HG03439 (cell line): ENCODE results near the gene ABHD17A.

Experiments used
- ATAC-seq: cut with Tn5 transposase; IDR thresholded peaks from one replicate; pipeline ENCODE4 v1.9.1; 2021; ENCODE audit warnings: mild to moderate bottlenecking, moderate library complexity; ENCODE audit not compliant: unreplicated experiment

Gene ABHD17A

DNA sequence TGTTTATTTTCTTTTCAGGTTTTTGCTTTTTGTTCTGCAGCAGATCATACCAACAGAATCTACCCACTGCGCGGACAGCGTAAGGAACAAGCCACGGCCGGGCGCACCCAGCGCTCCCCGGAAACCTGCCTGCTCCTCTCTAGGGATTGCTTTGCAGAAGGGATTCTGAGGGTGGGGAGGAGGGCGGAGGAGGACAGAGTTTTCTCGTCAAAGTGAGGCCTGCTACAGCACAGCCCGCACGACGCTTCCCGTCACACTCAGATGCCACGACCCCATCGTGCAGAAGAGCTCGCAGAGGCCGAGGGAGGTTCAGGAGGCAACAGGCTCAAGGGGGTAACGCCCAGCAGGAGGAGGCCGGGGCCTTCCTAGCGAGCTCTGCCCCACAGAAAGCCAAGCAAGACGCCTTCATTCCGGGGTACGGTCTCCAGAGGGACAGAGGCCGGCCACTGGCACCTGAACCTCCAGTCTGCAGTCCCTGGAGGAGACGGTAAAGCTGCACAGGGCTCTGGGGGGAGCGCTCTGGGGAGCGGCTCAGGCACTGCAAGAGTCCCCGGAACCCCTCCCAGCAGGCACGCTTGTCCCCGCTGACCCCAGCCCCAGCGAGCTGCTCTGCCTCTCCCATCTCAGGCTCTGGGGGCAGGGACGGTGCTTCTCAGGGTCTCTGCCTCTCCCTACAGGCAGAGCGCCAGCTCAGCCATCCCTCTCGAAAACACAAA is 43.9 kb downstream of the ABHD17A start:
- ATAC-seq = no peak

DNA sequence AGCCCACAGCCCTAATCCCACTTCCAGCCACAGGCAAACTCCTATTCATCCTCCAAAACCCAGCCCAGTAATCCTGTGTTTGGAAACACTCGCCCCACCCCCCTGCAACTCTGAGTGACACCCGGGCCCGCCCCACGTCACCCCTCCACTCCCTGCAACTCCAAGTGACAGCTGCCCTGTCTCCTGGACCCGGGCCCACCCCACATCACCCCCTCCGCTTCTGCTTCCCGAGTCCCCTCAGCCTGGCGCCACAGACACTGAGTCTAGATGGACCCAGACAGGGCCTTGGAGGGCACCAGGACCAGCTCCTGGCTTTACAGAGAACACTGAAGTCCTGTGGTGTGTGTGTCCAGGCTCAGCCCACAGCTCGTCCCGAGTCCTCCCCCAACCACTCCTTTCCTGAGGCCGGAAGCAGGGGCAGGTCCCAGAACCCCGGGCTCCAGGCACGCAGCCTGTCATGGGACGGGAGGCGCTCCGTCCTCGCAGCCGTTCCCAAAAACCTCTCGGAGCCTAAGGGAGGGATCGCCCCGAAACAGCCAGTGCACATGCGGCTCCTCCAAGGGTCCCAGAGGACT is 44.7 kb downstream of the ABHD17A start:
- ATAC-seq = no peak

DNA sequence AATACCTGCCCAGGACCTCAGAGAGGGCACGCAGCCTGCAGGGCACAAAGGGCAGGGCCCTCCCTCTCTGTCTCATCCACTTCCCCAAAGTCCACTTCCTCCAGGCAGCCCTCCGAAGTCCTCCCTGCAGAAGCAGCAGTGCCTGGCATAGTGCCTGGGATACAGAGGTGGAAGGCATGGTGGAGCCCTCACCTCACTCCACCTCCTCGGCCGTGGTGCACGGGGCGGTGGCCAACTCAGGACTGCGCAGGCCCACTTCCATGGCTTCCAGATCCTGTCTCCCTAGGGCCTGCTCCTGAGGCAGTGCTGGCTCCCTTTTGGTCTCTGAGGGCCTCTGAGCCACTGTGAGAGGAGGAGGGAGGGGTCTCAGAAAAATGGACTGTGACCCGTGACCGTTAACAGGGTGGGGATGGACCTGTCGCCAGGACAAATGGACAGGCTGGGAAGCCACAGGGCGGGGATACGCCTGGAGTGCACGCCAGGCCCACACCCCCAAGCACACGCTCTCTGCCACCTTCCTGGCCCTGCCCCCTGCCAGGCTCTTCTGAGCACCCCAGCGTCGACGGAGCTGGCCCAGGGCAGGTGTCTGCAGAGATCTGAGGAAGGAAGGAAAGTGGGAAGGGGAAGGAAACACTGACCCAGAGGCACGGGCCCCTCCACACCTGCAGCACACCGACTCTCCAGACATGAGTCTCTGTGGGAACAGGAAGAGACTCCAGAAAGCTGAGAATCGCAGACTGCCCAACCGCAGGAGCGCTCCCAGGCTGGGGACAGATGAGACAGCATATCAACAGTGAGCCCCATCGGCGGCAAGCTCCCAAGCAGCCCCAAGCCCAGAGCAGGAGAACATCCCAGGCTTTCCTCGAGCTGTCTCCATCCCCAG is 45.4 kb downstream of the ABHD17A start:
- ATAC-seq = no peak

DNA sequence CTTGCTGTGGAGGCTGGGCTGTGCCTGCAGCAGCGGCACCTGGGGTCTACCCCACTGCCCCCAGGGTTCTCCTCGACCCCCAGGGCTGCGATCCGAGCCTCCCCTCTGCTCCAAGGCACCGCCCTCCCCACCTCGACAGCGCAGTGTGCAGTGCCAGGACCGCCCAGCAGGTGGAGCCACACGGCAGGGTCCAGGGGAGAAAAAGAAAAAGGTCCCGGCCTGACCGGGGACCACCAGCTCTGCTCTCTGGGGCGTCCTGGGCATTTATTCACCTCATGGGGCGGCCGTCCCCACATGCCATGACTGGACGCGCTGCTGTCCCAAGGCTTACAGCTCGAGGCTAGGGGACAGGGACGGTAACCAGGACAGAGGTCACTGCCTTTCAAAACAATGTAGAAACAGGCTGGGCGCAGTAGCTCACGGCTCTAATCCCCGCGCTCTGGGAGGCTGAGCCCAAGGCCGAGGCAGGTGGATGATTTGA is 47.6 kb downstream of the ABHD17A start:
- no peak for ATAC-seq

DNA sequence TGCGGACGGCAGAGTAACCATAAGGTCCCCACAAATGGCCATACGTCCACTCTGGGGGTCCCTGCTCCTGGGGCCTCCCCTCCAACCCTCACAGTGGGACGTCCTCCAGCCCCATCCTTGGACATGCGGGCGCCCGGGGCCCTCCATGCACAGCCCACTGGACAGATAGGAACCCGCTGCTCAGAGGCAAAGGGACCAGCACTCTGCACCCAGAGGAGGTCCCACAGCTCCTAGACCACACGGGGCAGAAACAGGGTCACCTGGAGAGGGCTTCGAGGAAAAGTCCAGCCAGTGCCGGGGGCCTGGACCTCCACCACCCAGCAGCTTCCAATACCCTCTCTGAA is 48.1 kb downstream of the ABHD17A start:
- ATAC-seq = no peak

DNA sequence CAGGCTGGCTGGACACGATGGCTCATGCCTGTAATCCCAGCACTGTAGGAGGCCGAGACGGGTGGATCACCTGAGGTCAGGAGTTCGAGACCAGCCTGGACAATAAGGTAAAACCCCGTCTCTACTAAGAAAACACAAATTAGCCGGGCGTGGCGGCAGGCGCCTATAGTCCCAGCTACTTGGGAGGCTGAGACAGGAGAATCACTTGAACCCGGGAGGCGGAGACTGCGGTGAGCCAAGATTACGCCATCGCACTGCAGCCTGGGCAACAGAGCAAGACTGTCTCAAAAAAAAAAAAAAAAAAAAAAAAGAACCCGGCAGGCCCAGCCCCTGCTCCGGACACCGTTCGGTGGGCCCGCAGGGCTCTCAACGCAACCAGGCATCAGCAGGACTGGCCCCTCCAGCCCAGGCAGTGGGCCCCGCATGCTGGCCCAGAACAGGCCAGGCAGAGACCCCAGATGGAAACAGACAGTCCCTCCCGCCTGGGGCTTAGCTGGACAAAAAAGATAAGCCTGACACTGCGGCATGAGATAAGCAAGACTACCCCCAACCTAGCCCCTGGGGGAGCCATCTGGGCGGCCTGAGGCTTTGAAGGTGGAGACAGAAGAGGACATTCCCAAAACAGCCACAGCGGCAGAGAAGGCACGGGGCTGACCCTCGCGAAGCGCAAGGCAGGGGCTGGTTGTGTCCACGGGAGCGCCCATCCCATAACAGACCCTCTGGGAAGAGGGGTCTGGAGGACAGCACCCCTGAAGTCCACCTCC is 48.7 kb downstream of the ABHD17A start:
- ATAC-seq = no peak

DNA sequence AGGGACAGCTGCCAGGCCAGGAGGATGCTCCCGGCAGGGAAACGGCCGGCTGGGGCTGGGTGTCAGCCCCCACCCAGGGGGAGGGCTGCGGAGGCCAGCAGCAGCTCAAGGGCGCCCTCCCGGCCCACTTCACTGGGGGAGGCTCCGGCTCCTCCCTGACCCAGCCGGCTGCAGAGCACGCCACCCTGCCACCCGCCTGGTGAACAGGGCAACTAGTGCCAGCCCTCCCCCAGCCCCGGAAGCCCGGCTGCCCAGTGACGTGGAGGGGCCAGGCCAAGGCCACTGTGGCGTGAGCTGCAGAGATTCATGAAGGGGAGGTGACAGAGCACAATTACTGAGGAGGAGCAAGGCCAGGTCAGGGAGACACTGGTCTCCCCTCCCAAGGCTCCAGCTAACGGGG is 51.8 kb downstream of the ABHD17A start:
- ATAC-seq = no peak

DNA sequence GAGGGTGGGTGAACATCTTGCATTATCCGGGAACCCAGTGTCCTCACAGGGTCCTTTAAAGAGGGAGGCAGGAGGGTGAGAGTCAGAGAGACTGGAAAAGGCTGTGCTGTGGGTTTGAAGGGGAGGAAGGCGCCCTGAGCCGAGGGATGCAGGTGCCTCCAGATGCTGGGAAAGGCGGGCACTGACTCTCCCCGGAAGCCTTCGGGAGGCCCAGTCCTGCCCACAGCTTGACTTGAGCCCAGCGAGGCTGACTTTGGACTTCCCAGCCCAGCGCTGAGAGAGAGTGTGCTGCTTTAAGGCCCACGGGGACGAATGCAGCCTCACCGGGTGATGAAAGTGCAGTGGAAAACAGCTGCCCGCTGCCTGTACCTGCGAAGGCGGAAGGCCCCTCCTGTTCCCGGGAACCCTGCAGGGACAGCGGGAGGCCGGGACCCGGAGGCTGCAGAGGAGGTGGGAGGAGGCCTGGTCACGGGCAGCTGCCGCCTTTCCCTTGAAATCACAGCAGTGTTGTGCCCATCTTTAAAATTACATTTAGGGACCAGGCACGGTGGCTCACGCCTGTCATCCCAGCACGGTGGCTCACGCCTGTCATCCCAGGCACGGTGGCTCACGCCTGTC is 53.1 kb downstream of the ABHD17A start:
- no peak for ATAC-seq

DNA sequence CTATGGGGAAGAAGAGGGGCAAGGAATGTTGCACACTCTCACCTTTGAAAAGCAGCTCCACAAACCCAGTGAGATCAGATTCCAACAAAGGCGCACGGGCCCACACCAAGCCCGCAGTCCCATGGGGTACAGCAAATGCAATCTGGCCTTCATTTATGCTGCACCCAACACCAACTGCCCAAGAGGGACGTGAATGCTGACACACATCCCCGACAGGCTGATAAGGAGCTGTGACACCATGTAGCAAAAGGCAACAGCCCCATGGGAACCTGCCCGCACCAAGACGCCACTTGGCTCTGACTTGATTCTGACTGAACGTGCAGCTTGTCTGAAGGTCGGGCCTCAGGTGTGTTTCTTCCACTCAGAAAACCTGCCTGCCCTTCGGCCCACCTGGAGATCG is 54.3 kb downstream of the ABHD17A start:
- no peak for ATAC-seq

DNA sequence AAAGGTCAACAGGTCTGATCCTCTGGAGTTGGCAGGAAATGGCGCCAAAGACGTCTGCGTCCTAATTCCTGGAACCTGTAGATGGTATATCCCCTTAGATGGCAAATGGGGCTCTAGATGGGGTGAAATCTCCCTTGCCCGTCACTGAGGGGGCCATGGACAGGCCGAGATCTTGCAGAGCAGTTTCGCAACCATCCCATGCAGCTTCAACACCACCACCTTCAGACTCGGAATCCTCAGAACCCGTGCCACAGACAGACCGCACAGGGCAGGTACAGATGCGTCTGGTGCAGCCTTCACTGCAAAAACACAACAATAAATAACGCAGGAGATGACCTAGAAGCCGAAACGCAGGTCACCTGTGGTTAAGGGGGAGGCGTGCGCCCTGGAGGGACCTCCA is 54.7 kb downstream of the ABHD17A start:
- no peak for ATAC-seq

DNA sequence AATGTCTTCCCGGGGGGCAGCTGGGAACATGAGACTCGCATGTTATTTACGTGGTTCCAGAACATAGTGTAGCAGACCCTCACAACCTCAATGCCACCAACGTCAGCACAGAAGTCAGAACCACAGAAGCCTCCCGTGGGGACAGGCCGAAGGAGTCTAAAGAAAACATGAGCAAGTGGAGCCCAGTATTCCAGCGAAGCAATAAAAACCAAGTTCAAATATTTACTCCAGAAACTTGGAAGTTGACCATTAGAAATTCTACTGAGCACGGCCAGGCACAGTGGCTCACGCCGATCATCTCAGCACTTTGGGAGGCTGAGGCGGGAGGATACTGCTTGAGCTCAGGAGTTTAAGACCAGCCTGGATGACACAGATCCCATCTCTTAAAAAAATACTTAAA is 55.3 kb downstream of the ABHD17A start:
- no peak for ATAC-seq

DNA sequence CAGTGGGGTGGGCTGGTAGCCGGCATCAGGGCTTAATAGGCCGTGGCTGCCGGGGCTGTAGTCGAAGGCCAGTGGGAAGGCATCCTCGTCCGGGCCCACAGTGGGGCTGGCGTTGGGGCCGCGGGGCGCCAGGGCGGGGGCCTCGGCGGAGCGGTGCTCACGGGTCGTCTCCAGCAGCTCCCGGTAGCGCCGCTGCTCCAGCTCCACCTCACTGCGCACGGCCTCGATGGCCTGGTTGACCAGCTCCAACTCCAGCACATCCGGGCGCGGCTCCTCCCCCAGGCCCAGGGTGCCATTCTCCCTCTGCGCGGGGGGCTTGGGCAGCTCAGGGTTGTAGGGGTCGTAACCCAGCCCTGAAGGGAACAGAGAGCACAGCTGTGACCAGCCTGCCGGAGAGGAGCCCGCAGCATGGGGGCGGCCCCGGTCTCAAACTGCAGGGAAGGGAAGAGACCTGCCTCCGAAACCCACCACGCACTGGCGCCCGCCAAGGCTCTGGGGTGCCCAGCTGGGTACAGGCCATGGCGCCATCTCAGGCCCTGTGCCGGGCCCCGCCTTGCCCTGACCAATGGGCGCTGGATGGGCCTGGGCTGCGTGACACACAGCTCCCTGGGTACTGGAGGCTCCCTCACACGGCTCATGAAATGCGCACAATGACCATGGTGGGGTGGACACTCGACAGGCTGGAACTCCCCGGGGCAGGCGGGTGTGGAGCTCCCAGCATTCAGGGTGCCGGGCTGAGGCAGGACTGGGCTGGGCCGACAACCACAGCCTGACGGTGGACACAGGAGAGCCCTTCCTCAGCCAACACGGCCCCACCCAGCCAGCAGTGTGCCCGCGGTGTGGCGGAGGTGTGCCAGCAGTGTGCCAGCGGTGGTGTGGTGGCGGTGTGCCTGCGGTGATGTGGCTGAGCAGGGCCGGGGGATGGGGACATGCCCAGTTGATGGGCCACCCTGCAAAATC is 56.7 kb downstream of the ABHD17A start:
- no peak for ATAC-seq

DNA sequence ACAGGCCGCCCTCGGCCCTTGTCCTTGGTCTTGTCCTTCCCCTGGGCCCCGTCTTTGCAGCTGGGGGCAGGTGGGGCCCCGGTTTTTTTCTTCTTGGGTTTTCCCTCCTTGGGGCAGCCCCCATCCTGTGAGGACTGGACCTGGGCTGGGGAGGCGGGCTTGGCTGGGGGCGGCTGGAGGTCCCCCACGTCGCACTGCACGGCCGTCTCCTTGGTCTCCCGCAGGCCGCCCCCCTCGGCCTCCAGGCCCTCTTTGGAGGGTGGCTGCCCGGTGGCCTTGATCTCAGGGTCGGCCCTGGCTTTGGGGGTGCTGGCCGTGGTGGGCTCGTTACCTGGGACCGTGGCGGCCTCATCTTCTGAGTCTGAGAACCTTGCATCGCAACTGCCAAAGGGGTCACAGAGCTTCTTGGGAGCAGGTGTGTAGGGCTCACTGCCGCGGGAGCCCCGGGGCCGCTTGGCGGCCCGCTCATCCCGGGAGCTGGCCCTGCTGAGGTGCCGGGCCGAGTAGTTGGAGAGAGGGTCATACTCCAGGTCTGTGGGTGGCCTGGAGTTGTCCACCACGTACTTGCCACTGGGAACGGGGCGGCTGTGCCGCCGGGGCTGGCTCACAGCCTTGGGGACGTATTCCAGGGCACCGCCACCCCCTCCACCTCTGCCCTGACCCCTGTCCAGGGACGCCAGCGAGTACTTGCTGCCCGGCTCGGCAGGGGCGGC is 57.6 kb downstream of the ABHD17A start:
- no peak for ATAC-seq
